Mucosa of descending colon (tissue), 3 donors: ENCODE results near the gene IQCM. TPM values are rescaled to one million over a fixed set of nuclear protein-coding genes. Genes with fewer than 3 reads are reported as not detected.

Source experiments
- ATAC-seq: fragments of 200-7000 bp; cut with Tn5 transposase; one replicate; pipeline ENCODE4 v1.9.1; 2020; ENCODE audit warnings: mild to moderate bottlenecking, moderate library complexity
- DNase-seq, 3 donors: peaks; one replicate each; pipeline ENCODE4 v3.0.0-alpha.2; 2020
- H3K36me3 ChIP-seq: fragments of 200-600 bp; one replicate; pipeline ENCODE4 v1.8.0; 2021; ENCODE audit warnings: low read depth, mild to moderate bottlenecking
- H3K4me1 ChIP-seq: fragments of 200-600 bp; one replicate; pipeline ENCODE4 v1.8.0; 2021; ENCODE audit warnings: low read depth, mild to moderate bottlenecking
- H3K4me3 ChIP-seq: fragments of 200-600 bp; one replicate; pipeline ENCODE4 v1.8.0; 2021; ENCODE audit warnings: mild to moderate bottlenecking
- H3K9me3 ChIP-seq: fragments of 200-600 bp; one replicate; pipeline ENCODE4 v1.8.0; 2021; ENCODE audit warnings: mild to moderate bottlenecking
- CTCF ChIP-seq: fragments of 200-600 bp; IDR thresholded peaks from one replicate; pipeline ENCODE4 v1.8.0; 2022; ENCODE audit warnings: antibody characterized with exemption, mild to moderate bottlenecking
- intact Hi-C, 2 donors: fragments of 100-400 bp; cut with DNase I in 1 of 2; cut with micrococcal nuclease in 1 of 2; formaldehyde crosslinking; loops; one replicate each; pipeline versions ENCODE4 v1.11.0 to v1.11.1; 2022; cut with DNase I, micrococcal nuclease
- total RNA-seq, 3 donors: library from RNA; stranded (reverse); fragmentation: NEBNext Ultra II Directional in 2 of 3; extraction: Animal tissue kit (Norgen Biotek cat#: 25700) in 2 of 3; gene quantifications; one replicate each; pipeline versions ENCODE4 v1.2.1 to v1.2.4, GENCODE V29; 2021 to 2023
- donor health status: DM: no; HTN: no; CAD: no; lungs with moderate emphysema.
- donor health status: DM: no; HTN: no; CAD: no.
- donor health status: DM: no; HTN: yes; CAD: no.

IQCM gene
- total RNA-seq, 3 donors from 2014 or later, result 3.0 to 16.8 (median 5.2) TPM

DNA sequence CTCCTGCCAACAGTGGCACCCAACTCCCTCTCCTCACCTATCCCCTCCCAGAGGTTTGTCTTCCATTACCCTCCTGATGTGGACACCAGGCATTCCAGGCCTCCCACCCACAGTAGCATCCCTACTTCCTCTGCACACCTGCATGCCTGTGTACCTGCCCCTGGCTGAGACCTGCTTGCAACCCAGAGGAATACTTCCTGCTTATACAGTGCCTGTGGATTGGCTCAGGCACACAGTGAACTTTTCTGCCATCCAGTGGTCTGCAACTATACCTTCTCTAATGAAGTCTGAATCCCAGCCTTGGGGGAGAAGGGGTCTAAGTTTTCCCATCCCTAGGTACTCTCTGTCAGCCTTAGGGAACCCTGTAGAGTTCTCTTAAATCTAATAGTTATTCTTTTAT, 169.9 kb downstream of the IQCM start:
- Histone ChIP-seq H3K36me3 (no peaks in the 10 kb centered on the region), H3K9me3 (no peaks in the 10 kb centered on the region), H3K4me1 (no peaks in the 10 kb centered on the region), H3K4me3 (no peak overlapping the region)
- no peak for DNase-seq
- no peak for ATAC-seq
- TF ChIP-seq CTCF, result no peak
- intact Hi-C loops, result no loop called here

- ATAC-seq (no peak), DNase-seq (no peak)
- Histone ChIP-seq H3K9me3 (no peaks in the 10 kb centered on the region), H3K4me3 (no peak overlapping the region), H3K4me1 (no peaks in the 10 kb centered on the region), H3K36me3 (no peaks in the 10 kb centered on the region)
- intact Hi-C loops, result no loop called here
- no peak for TF ChIP-seq CTCF
Measured at GRCh38 chr4:149638073-149638472, 177.6 kb downstream of the IQCM start.

DNA sequence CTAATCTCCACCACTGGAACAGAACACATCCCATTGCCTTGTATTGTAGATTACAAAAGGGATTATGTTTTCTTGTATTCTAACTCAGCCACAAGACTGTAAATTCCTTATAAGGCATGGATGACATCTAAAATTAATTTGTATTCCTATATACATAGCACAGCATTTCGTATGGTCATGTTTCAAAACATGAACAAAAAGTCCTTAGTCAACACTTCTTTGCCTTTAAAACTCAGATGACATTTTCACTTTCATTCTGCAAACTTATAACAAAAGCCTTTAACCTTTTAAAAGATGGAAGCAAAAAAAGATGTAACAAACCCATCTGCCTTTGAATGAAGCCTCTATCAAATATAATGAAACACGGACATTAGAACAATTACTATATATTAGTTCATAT, 181.3 kb downstream of the IQCM start:
- no peaks in the 10 kb centered on the region for H3K4me1 ChIP-seq
- ATAC-seq (no peak), DNase-seq (no peak)
- no peak for TF ChIP-seq CTCF
- H3K36me3 ChIP-seq, result no peaks in the 10 kb centered on the region
- H3K9me3 ChIP-seq, result no peaks in the 10 kb centered on the region
- intact Hi-C loops, result no loop called here
- no peak overlapping the region for H3K4me3 ChIP-seq

GRCh38 chr4:149631629-149632028, 184.0 kb downstream of the IQCM start:
- Histone ChIP-seq H3K4me3 (no peak overlapping the region), H3K9me3 (no peaks in the 10 kb centered on the region), H3K36me3 (no peaks in the 10 kb centered on the region), H3K4me1 (no peaks in the 10 kb centered on the region)
- intact Hi-C loops, result no loop called here
- no peak for TF ChIP-seq CTCF
- DNase-seq (no peak), ATAC-seq (no peak)

- DNase-seq, result no peak
- no peak for TF ChIP-seq CTCF
- Histone ChIP-seq H3K36me3 (no peaks in the 10 kb centered on the region), H3K4me3 (no peak overlapping the region), H3K9me3 (no peaks in the 10 kb centered on the region), H3K4me1 (no peaks in the 10 kb centered on the region)
- ATAC-seq, result no peak
- intact Hi-C loops, result no loop called here
Measured at GRCh38 chr4:149630064-149630463, 185.6 kb downstream of the IQCM start.

GRCh38 chr4:149605601-149606378, 209.9 kb downstream of the IQCM start:
- ATAC-seq (no peak), DNase-seq (no peak)
- Histone ChIP-seq H3K9me3 (no peaks in the 10 kb centered on the region), H3K4me1 (no peaks in the 10 kb centered on the region), H3K4me3 (no peak overlapping the region), H3K36me3 (no peaks in the 10 kb centered on the region)
- intact Hi-C loops, result no loop called here
- no peak for TF ChIP-seq CTCF
